ENCODE measurements around the gene MRPS18B. TPM values are rescaled to one million over a fixed set of nuclear protein-coding genes. Genes with fewer than 3 reads are reported as not detected.

The MRPS18B gene
- total and polyA plus RNA-seq, 2 of the 13 experiments (the other 11 are each of a cell fraction or from before 2014, with no cell fraction given) = 125 to 131 TPM

DNA sequence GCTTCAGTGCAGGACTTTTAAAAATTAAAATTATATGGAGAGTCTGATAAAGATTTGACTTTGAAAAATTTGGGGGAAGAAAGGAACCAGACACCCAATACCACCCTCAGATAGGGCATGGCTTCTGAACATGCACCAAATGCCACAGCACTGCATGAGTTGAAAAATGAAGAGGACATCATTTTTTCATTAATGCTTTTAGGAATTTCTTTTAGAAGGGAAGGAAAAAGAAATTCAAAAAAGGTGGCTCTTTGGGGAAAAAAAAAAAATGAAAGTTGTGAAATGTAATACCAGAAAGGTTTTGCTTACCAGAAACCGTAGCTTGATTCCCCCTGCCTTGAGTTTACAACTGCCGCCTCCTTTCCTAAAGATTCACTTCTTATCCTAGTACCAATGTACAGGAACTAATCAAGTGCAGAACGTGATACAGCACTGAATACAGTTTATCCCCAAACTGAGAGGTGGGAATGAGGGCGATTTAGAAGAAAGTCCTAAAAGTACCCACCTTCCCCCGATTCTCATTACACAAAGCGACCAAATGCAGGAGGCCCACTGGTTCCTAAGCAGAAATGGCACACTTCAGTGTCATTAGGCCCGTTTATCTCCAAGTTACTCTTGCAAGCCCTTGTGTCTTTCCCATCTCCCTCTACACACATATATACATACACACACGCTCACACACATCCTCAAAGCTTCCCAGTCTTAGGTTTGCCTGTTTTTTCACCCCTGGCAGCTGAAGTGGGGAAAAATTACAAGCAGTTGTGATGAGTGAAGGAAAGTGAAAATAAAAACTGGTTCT lies 3.4 kb upstream of the MRPS18B start (continued):
- TF ChIP-seq ZFX (CRISPR knock-in tag; IDR thresholded peaks at IDR 0.05; ENCODE audit: low read depth) (peak; percentile 42; the same call in 1 of the 2 replicates), RBFOX2 (IDR thresholded peaks at IDR 0.05; ENCODE audit: low read depth, low read length) (peak; percentile 0), POLR2AphosphoS5 (IDR thresholded peaks at IDR 0.05; ENCODE audit: low read depth, low read length) (peak; percentile 94), FOXO4 (CRISPR knock-in tag; conservative IDR thresholded peaks at IDR 0.05) (peak; percentile 86; the same call in 1 of the 2 replicates), ZBTB38 (CRISPR knock-in tag; IDR thresholded peaks at IDR 0.05) (peak; percentile 51; the same call in 1 of the 2 replicates), TMF1 (CRISPR knock-in tag; IDR thresholded peaks at IDR 0.05; ENCODE audit: low read depth) (0 out of 2 replicates have a peak, but pooled peaks have one; percentile 49), HMGXB3 (CRISPR knock-in tag; IDR thresholded peaks at IDR 0.05; ENCODE audit: borderline replicate concordance) (peak; percentile 39; the same call in 1 of the 2 replicates), ZC3H13 (CRISPR knock-in tag; IDR thresholded peaks at IDR 0.05) (peak; percentile 68; the same call in 1 of the 2 replicates), SNAPC2 (CRISPR knock-in tag; IDR thresholded peaks at IDR 0.05) (0 out of 2 replicates have a peak, but pooled peaks have one; percentile 24), PRPF4 (IDR thresholded peaks at IDR 0.05; ENCODE audit: low read depth, low read length, poor library complexity, severe bottlenecking) (peak; percentile 44), PAF1 (CRISPR knock-in tag; IDR thresholded peaks at IDR 0.05) (peak; percentile 94), ZNF33B (CRISPR knock-in tag; IDR thresholded peaks at IDR 0.05) (0 out of 2 replicates have a peak, but pooled peaks have one; percentile 38), GABPA (IDR thresholded peaks at IDR 0.05; ENCODE audit: low read depth, low read length) (no peak), GABPA (CRISPR knock-in tag; IDR thresholded peaks at IDR 0.05; ENCODE audit: low read depth) (0 out of 2 replicates have a peak, but pooled peaks have one; percentile 12), NFE2L2 (IDR thresholded peaks at IDR 0.05; ENCODE audit: low read length) (no peak), ZC3H4 (CRISPR knock-in tag; IDR thresholded peaks at IDR 0.05; ENCODE audit: borderline replicate concordance) (peak; percentile 86), ZNF614 (CRISPR knock-in tag; IDR thresholded peaks at IDR 0.05; ENCODE audit: borderline replicate concordance) (peak; percentile 54), ZNF354B (CRISPR knock-in tag; IDR thresholded peaks at IDR 0.05) (0 out of 2 replicates have a peak, but pooled peaks have one; percentile 53), ZNF607 (CRISPR knock-in tag; IDR thresholded peaks at IDR 0.05; ENCODE audit: borderline replicate concordance) (peak; percentile 75; the same call in 1 of the 2 replicates), AKAP8 (CRISPR knock-in tag; IDR thresholded peaks at IDR 0.05) (0 out of 2 replicates have a peak, but pooled peaks have one; percentile 58), TSC22D2 (CRISPR knock-in tag; IDR thresholded peaks at IDR 0.05; ENCODE audit: borderline replicate concordance) (0 out of 2 replicates have a peak, but pooled peaks have one; percentile 91)
- TF ChIP-seq, protein P1, sequence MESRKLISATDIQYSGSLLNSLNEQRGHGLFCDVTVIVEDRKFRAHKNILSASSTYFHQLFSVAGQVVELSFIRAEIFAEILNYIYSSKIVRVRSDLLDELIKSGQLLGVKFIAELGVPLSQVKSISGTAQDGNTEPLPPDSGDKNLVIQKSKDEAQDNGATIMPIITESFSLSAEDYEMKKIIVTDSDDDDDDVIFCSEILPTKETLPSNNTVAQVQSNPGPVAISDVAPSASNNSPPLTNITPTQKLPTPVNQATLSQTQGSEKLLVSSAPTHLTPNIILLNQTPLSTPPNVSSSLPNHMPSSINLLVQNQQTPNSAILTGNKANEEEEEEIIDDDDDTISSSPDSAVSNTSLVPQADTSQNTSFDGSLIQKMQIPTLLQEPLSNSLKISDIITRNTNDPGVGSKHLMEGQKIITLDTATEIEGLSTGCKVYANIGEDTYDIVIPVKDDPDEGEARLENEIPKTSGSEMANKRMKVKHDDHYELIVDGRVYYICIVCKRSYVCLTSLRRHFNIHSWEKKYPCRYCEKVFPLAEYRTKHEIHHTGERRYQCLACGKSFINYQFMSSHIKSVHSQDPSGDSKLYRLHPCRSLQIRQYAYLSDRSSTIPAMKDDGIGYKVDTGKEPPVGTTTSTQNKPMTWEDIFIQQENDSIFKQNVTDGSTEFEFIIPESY (CRISPR knock-in tag; IDR thresholded peaks at IDR 0.05) = peak; percentile 24; the same call in 1 of the 2 replicates

Data from HepG2 (cell line).